ENCODE data around the gene FOLR2. TPM values are rescaled to one million over a fixed set of nuclear protein-coding genes. Genes with fewer than 3 reads are reported as not detected.

Gene FOLR2
- total RNA-seq, 1 experiment from 2014 or later = not detected

DNA sequence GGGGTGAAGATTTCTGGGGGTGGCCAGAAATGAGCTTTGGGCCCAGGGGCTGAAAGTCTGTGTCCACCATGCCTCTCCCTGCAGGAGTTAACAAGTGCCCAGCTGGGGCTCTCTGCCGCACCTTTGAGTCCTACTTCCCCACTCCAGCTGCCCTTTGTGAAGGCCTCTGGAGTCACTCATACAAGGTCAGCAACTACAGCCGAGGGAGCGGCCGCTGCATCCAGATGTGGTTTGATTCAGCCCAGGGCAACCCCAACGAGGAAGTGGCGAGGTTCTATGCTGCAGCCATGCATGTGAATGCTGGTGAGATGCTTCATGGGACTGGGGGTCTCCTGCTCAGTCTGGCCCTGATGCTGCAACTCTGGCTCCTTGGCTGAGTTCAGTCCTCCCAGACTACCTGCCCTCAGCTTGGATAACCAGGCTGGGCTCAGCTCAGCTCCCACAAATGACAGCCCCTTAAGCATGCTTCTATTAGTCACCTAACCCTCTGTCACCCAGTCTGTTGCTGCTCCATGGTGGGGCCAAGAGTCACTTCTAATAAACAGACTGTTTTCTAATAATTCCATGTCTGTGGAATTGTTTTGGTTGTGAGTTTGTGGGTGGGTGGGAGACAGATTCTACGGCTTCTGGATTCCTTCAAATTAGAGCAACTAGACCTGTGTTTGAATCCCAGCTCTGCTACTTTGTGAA lies 4.9 kb downstream of the FOLR2 start:
- intact Hi-C loops (cut with micrococcal nuclease; ENCODE audit: unreplicated experiment) = no loop called here
- Histone ChIP-seq H3K27ac (ENCODE audit: low read length) (no peak overlapping the region), H3K4me1 (ENCODE audit: control insufficient read depth, insufficient read depth, low read length) (peaks cover 11% of the 10 kb centered on the region), H3K27me3 (ENCODE audit: control insufficient read depth, insufficient read depth, low read length) (no peaks in the 10 kb centered on the region), H3K4me3 (ENCODE audit: low read depth in 2 of 2, low read length in 2 of 2) (no peak overlapping the region), H3K36me3 (ENCODE audit: control insufficient read depth, insufficient read depth, low read length) (no peaks in the 10 kb centered on the region), H3K9me3 (ENCODE audit: control insufficient read depth, insufficient read depth, low read depth, low read length) (no peaks in the 10 kb centered on the region)
- ATAC-seq = no peak
- ChIA-PET CTCF (no interaction called here), POLR2A (no interaction called here)
- BruUV-seq (replicated peaks) = no TSS peak
- in situ Hi-C loops (cut with HindIII; ENCODE audit: low pct_unique_long_range_greater_than_20kb, low sequenced_read_pairs) = no loop called here
- TF ChIP-seq, protein P1, sequence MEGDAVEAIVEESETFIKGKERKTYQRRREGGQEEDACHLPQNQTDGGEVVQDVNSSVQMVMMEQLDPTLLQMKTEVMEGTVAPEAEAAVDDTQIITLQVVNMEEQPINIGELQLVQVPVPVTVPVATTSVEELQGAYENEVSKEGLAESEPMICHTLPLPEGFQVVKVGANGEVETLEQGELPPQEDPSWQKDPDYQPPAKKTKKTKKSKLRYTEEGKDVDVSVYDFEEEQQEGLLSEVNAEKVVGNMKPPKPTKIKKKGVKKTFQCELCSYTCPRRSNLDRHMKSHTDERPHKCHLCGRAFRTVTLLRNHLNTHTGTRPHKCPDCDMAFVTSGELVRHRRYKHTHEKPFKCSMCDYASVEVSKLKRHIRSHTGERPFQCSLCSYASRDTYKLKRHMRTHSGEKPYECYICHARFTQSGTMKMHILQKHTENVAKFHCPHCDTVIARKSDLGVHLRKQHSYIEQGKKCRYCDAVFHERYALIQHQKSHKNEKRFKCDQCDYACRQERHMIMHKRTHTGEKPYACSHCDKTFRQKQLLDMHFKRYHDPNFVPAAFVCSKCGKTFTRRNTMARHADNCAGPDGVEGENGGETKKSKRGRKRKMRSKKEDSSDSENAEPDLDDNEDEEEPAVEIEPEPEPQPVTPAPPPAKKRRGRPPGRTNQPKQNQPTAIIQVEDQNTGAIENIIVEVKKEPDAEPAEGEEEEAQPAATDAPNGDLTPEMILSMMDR (IDR thresholded peaks at IDR 0.05) = no peak
- TF ChIP-seq, protein P2, sequence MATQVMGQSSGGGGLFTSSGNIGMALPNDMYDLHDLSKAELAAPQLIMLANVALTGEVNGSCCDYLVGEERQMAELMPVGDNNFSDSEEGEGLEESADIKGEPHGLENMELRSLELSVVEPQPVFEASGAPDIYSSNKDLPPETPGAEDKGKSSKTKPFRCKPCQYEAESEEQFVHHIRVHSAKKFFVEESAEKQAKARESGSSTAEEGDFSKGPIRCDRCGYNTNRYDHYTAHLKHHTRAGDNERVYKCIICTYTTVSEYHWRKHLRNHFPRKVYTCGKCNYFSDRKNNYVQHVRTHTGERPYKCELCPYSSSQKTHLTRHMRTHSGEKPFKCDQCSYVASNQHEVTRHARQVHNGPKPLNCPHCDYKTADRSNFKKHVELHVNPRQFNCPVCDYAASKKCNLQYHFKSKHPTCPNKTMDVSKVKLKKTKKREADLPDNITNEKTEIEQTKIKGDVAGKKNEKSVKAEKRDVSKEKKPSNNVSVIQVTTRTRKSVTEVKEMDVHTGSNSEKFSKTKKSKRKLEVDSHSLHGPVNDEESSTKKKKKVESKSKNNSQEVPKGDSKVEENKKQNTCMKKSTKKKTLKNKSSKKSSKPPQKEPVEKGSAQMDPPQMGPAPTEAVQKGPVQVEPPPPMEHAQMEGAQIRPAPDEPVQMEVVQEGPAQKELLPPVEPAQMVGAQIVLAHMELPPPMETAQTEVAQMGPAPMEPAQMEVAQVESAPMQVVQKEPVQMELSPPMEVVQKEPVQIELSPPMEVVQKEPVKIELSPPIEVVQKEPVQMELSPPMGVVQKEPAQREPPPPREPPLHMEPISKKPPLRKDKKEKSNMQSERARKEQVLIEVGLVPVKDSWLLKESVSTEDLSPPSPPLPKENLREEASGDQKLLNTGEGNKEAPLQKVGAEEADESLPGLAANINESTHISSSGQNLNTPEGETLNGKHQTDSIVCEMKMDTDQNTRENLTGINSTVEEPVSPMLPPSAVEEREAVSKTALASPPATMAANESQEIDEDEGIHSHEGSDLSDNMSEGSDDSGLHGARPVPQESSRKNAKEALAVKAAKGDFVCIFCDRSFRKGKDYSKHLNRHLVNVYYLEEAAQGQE (IDR thresholded peaks at IDR 0.05; ENCODE audit: insufficient read depth in 1 of 2, low read depth in 2 of 2, low read length in 1 of 2) = no peak
- TF ChIP-seq SIN3A (IDR thresholded peaks at IDR 0.05; ENCODE audit: borderline replicate concordance, insufficient read depth, low read depth, low read length) = no peak
- no peak for TF ChIP-seq POLR2AphosphoS5 (IDR thresholded peaks at IDR 0.05; ENCODE audit: low read depth, low read length)
- TF ChIP-seq TCF7L2 (IDR thresholded peaks at IDR 0.05; ENCODE audit: low read depth, low read length) = no peak
- DNase-seq (ENCODE audit: low read depth, low spot score) = no peak

GRCh38 chr11:72222106-72222891 lies 5.7 kb downstream of the FOLR2 start:
- H3K36me3 ChIP-seq (ENCODE audit: control insufficient read depth, insufficient read depth, low read length) = no peaks in the 10 kb centered on the region
- ChIA-PET POLR2A (no interaction called here), CTCF (no interaction called here)
- no peak for ATAC-seq
- no TSS peak for BruUV-seq (replicated peaks)
- DNase-seq (ENCODE audit: low read depth, low spot score) = no peak
- peaks cover 18% of the 10 kb centered on the region for H3K4me1 ChIP-seq (ENCODE audit: control insufficient read depth, insufficient read depth, low read length)
- in situ Hi-C loops (cut with HindIII; ENCODE audit: low pct_unique_long_range_greater_than_20kb, low sequenced_read_pairs) = no loop called here
- no peaks in the 10 kb centered on the region for H3K27me3 ChIP-seq (ENCODE audit: control insufficient read depth, insufficient read depth, low read length)
- intact Hi-C loops (cut with micrococcal nuclease; ENCODE audit: unreplicated experiment) = no loop called here
- H3K9me3 ChIP-seq (ENCODE audit: control insufficient read depth, insufficient read depth, low read depth, low read length) = no peaks in the 10 kb centered on the region
- TF ChIP-seq SIN3A (IDR thresholded peaks at IDR 0.05; ENCODE audit: borderline replicate concordance, insufficient read depth, low read depth, low read length) = no peak
- TF ChIP-seq, protein P2 (IDR thresholded peaks at IDR 0.05; ENCODE audit: insufficient read depth in 1 of 2, low read depth in 2 of 2, low read length in 1 of 2) = no peak
- no peak for TF ChIP-seq POLR2AphosphoS5 (IDR thresholded peaks at IDR 0.05; ENCODE audit: low read depth, low read length)
- H3K27ac ChIP-seq (ENCODE audit: low read length) = peak overlapping the region; percentile 89
- peak overlapping the region; percentile 95 for H3K4me3 ChIP-seq (ENCODE audit: low read depth in 2 of 2, low read length in 2 of 2)

All from Panc1 (cell line).